ENCODE measurements around the gene KCNT1.

KCNT1 gene

GRCh38 chr9:135683401-135684034, 18.5 kb upstream of the KCNT1 start:
- TF ChIP-seq CTCF (IDR thresholded peaks at IDR 0.05; ENCODE audit: low read depth, low read length): no peak
- H3K4me3 ChIP-seq (ENCODE audit: low read depth, low read length): no peak overlapping the region

- no peak for TF ChIP-seq CTCF (IDR thresholded peaks at IDR 0.05; ENCODE audit: low read depth, low read length)
- H3K4me3 ChIP-seq (ENCODE audit: low read depth, low read length): no peak overlapping the region
These were observed 17.3 kb upstream of the KCNT1 start for GRCh38 chr9:135684691-135685090.

GRCh38 chr9:135687216-135687615, 14.8 kb upstream of the KCNT1 start:
- no peak overlapping the region for H3K4me3 ChIP-seq (ENCODE audit: low read depth, low read length)
- TF ChIP-seq CTCF (IDR thresholded peaks at IDR 0.05; ENCODE audit: low read depth, low read length): no peak

GRCh38 chr9:135689011-135689410, 13.0 kb upstream of the KCNT1 start:
- no peak for TF ChIP-seq CTCF (IDR thresholded peaks at IDR 0.05; ENCODE audit: low read depth, low read length)

GRCh38 chr9:135690836-135691570, 11.0 kb upstream of the KCNT1 start:
- TF ChIP-seq CTCF (IDR thresholded peaks at IDR 0.05; ENCODE audit: low read depth, low read length): no peak
- no peak overlapping the region for H3K4me3 ChIP-seq (ENCODE audit: low read depth, low read length)

More at GRCh38 chr9:135689011-135689410, 13.0 kb upstream of the KCNT1 start:
- H3K4me3 ChIP-seq (ENCODE audit: low read depth, low read length): no peak overlapping the region

GRCh38 chr9:135692410-135692809, 9.6 kb upstream of the KCNT1 start:
- TF ChIP-seq CTCF (IDR thresholded peaks at IDR 0.05; ENCODE audit: low read depth, low read length): no peak
- H3K4me3 ChIP-seq (ENCODE audit: low read depth, low read length): no peak overlapping the region

GRCh38 chr9:135693265-135693664, 8.7 kb upstream of the KCNT1 start:
- H3K4me3 ChIP-seq (ENCODE audit: low read depth, low read length): no peak overlapping the region
- TF ChIP-seq CTCF (IDR thresholded peaks at IDR 0.05; ENCODE audit: low read depth, low read length): no peak

All from WI38 (cell line).